GM12878 (cell line): Measurements from ENCODE around the gene DNMT1.

Experiments used
- EP300 ChIP-seq, 2 experiments: fragments of 150-350 bp in 1 of 2; IDR thresholded peaks; 2 replicates each; pipeline ENCODE4 v1.6.1; 2011 to 2012; ENCODE audit warnings: low read depth in 2 of 2, low read length in 2 of 2, borderline replicate concordance in 1 of 2, improper control_type of control experiment in 1 of 2, inconsistent platforms in 1 of 2; ENCODE audit not compliant: control insufficient read depth in 1 of 2
- JUND ChIP-seq: IDR thresholded peaks from 2 replicates; pipeline ENCODE4 v1.6.1; 2012; ENCODE audit warnings: low read depth, mild to moderate bottlenecking, low read length, improper control_type of control experiment, moderate library complexity
- MAX ChIP-seq: IDR thresholded peaks from 2 replicates; pipeline ENCODE4 v1.6.1; 2012; ENCODE audit warnings: low read depth, low read length, improper control_type of control experiment
- MXI1 ChIP-seq: fragments of 150-350 bp; IDR thresholded peaks from 2 replicates; pipeline ENCODE4 v1.6.1; 2011; ENCODE audit warnings: low read depth, mild to moderate bottlenecking, inconsistent platforms, low read length, improper control_type of control experiment
- POLR2A ChIP-seq: IDR thresholded peaks from 2 replicates; pipeline ENCODE4 v1.6.1; 2011; ENCODE audit warnings: low read depth, mild to moderate bottlenecking, low read length

DNA sequence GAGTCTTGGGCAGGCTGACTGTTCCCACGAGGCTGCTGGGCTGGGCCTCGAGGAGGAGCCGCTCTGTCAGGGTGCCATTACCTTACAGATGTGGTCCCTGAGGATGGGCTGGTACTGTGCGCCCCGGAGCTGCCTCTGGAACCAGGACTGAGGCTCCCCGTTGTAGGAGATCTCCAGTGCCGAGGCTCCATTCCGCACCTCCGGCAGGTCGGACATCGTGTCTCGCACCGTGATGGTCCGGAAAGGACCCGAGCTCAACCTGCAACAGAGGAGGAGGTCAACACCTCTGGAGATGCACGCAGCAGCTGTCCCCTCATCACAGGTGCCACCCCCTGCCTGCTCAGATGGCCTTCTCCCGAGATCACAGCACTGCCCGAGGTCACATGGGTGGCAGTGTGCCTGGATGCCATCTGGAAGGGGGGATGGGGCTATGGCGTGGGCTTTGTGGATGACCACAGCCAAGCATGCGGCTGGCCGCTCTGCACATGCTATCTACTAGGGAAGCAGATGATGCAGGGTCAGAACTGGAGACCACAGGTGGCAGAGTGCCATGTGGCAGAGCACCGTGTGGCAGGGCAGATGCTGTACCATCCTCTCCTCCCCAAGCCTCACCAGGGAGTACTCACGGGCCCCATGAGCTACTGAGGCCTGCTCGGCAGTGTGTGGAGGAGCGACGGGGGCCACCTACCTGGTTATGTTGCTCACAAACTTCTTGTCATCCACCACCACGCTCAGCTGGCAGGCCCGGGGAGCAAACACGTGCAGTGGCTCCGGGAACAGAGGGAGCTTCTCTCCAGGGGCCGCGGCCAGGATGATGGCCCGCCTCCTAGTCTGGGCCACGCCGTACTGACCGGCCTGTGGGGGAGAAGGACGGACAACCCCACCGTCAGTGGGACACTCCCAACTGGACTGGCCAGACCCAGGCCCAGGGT, 56.7 kb downstream of the DNMT1 start:
- TF ChIP-seq MXI1 (no peak), JUND (no peak), MAX (no peak), EP300 (IDR thresholded peaks at IDR 0.05; ENCODE audit: borderline replicate concordance in 1 of 2, control insufficient read depth in 1 of 2, low read depth in 2 of 2, low read length in 2 of 2) (no peak), POLR2A (peak; percentile 34)
